GM12878 (cell line): Measurements from ENCODE around the gene EBI3. TPM values are rescaled to one million over a fixed set of nuclear protein-coding genes. Genes with fewer than 3 reads are reported as not detected.

Experiments
- ASH2L ChIP-seq: fragments of 300-600, 200-600 bp; sonication (generic); IDR thresholded peaks from 2 replicates; pipeline ENCODE4 v1.6.1; 2017; ENCODE audit warnings: low read depth, mild to moderate bottlenecking, borderline replicate concordance
- ATF3 ChIP-seq: IDR thresholded peaks from 2 replicates; pipeline ENCODE4 v1.6.1; 2011; ENCODE audit warnings: low read depth, mild to moderate bottlenecking, low read length, moderate library complexity, borderline replicate concordance; ENCODE audit errors: extremely low read depth
- CBFB ChIP-seq: IDR thresholded peaks from 2 replicates; pipeline ENCODE4 v1.6.1; 2016; ENCODE audit warnings: antibody characterized with exemption, low read depth
- CHD4 ChIP-seq: fragments of 200-600 bp; sonication (generic); IDR thresholded peaks from 2 replicates; pipeline ENCODE4 v1.6.1; 2016; ENCODE audit warnings: mild to moderate bottlenecking
- EED ChIP-seq: sonication (generic); IDR thresholded peaks from 2 replicates; pipeline ENCODE4 v1.6.1; 2016; ENCODE audit warnings: antibody characterized with exemption, low read depth
- ELK1 ChIP-seq: IDR thresholded peaks from 2 replicates; pipeline ENCODE4 v1.6.1; 2012; ENCODE audit warnings: low read depth, low read length, improper control_type of control experiment
- EZH2 ChIP-seq: IDR thresholded peaks from 2 replicates; pipeline ENCODE4 v1.6.1; 2012; ENCODE audit warnings: low read depth, mild to moderate bottlenecking, control low read depth, inconsistent platforms, low read length, borderline replicate concordance; ENCODE audit not compliant: control insufficient read depth
- IKZF2 ChIP-seq, 2 experiments: fragments of 450-650 bp; IDR thresholded peaks; 2 replicates each; pipeline ENCODE4 v1.6.1; 2017; ENCODE audit warnings: mild to moderate bottlenecking in 2 of 2, moderate library complexity in 2 of 2
- IRF3 ChIP-seq: fragments of 450-650 bp; IDR thresholded peaks from 2 replicates; pipeline ENCODE4 v1.6.1; 2014; ENCODE audit warnings: mild to moderate bottlenecking
- JUND ChIP-seq: IDR thresholded peaks from 2 replicates; pipeline ENCODE4 v1.6.1; 2012; ENCODE audit warnings: low read depth, mild to moderate bottlenecking, low read length, improper control_type of control experiment, moderate library complexity
- KLF5 ChIP-seq: fragments of 450-650 bp; IDR thresholded peaks from 2 replicates; pipeline ENCODE4 v1.6.1; 2014; ENCODE audit warnings: mild to moderate bottlenecking; ENCODE audit not compliant: partially characterized antibody
- LARP7 ChIP-seq: fragments of 450-650 bp; IDR thresholded peaks from 2 replicates; pipeline ENCODE4 v1.6.1; 2017; ENCODE audit warnings: mild to moderate bottlenecking
- NBN ChIP-seq: fragments of 450-650 bp; IDR thresholded peaks from 2 replicates; pipeline ENCODE4 v1.6.1; 2016
- NFXL1 ChIP-seq: fragments of 450-650 bp; IDR thresholded peaks from 2 replicates; pipeline ENCODE4 v1.6.1; 2017; ENCODE audit warnings: antibody characterized with exemption, mild to moderate bottlenecking, borderline replicate concordance
- POLR2AphosphoS2 ChIP-seq: IDR thresholded peaks from 2 replicates; pipeline ENCODE4 v1.6.1; 2011; ENCODE audit warnings: low read depth, mild to moderate bottlenecking, low read length, improper control_type of control experiment, moderate library complexity
- RAD21 ChIP-seq: IDR thresholded peaks from 2 replicates; pipeline ENCODE4 v1.6.1; 2011; ENCODE audit warnings: mild to moderate bottlenecking, low read depth, low read length, moderate library complexity; ENCODE audit not compliant: insufficient read depth
- RAD51 ChIP-seq: fragments of 450-650 bp; IDR thresholded peaks from 2 replicates; pipeline ENCODE4 v1.6.1; 2016; ENCODE audit warnings: moderate library complexity, mild to moderate bottlenecking, inconsistent platforms
- RELA ChIP-seq: fragments of 450-650 bp; IDR thresholded peaks from 2 replicates; pipeline ENCODE4 v1.8.0; 2014; ENCODE audit warnings: borderline replicate concordance; ENCODE audit not compliant: partially characterized antibody
- SIN3A ChIP-seq: IDR thresholded peaks from 2 replicates; pipeline ENCODE4 v1.6.1; 2012; ENCODE audit warnings: low read depth, low read length, improper control_type of control experiment
- SMARCA5 ChIP-seq: fragments of 450-650 bp; IDR thresholded peaks from 2 replicates; pipeline ENCODE4 v1.6.1; 2017; ENCODE audit warnings: mild to moderate bottlenecking
- SP1 ChIP-seq: IDR thresholded peaks from one replicate; pipeline ENCODE4 v1.6.1; 2011; ENCODE audit warnings: low read depth, low read length
- TARDBP ChIP-seq: IDR thresholded peaks from 2 replicates; pipeline ENCODE4 v1.6.1; 2016; ENCODE audit warnings: borderline replicate concordance
- YY1 ChIP-seq: IDR thresholded peaks from 2 replicates; pipeline ENCODE4 v1.6.1; 2011; ENCODE audit warnings: low read depth, mild to moderate bottlenecking, low read length
- ZNF687 ChIP-seq: fragments of 450-650 bp; IDR thresholded peaks from 2 replicates; pipeline ENCODE4 v1.6.1; 2017; ENCODE audit warnings: mild to moderate bottlenecking, moderate library complexity
- ZSCAN29 ChIP-seq: fragments of 450-650 bp; IDR thresholded peaks from 2 replicates; pipeline ENCODE4 v1.6.1; 2017; ENCODE audit warnings: mild to moderate bottlenecking, moderate library complexity
- ZZZ3 ChIP-seq: IDR thresholded peaks from 2 replicates; pipeline ENCODE4 v1.6.1; 2011; ENCODE audit warnings: low read depth; ENCODE audit not compliant: control insufficient read depth, insufficient read length
- polyA plus RNA-seq, 11 experiments: library from polyadenylated mRNA; depleted of rRNA in 4 of 11; unstranded in 6 of 11; stranded (reverse) in 5 of 11; fragments of >200 nt; fragmentation: Nextera tagmentation in 4 of 11; fragmentation: Illumina TruSeq in 1 of 11; extraction: Ambion mirVana in 4 of 11; extraction: Trizol in 1 of 11; gene quantifications; 1 replicate in 1 of 11; 2 replicates in 10 of 11; pipeline versions ENCODE4 v1.2.1 to v1.2.3, GENCODE V29; 2011 to 2016; ENCODE audit warnings: inconsistent platforms in 2 of 11, missing spikeins in 2 of 11, low read depth in 1 of 11
- total RNA-seq, 4 experiments: library from RNA; depleted of rRNA in 3 of 4; stranded (reverse); fragments of >200 nt in 3 of 4; fragmentation: Illumina TruSeq in 1 of 4; extraction: Trizol in 1 of 4; gene quantifications; 2 replicates each; pipeline versions ENCODE4 v1.2.1 to v1.2.3, GENCODE V29; 2013 to 2021

Gene EBI3
- total and polyA plus RNA-seq, 10 of the 15 experiments (the other 5 are each of a cell fraction or from before 2014, with no cell fraction given): 22.0 to 288 (median 186) TPM

GRCh38 chr19:4186087-4186993 is 43.0 kb upstream of the EBI3 start (continued):
- TF ChIP-seq EZH2: no peak
- TF ChIP-seq CHD4: no peak
- peak; percentile 82 for TF ChIP-seq SMARCA5
- TF ChIP-seq NFXL1: peak; percentile 68
- no peak for TF ChIP-seq TARDBP
- no peak for TF ChIP-seq RELA
- TF ChIP-seq LARP7: 0 out of 2 replicates have a peak, but pooled peaks have one; percentile 26
- no peak for TF ChIP-seq JUND
- TF ChIP-seq NBN: peak; percentile 42; the same call in 1 of the 2 replicates
- no peak for TF ChIP-seq ZSCAN29
- no peak for TF ChIP-seq EED
- TF ChIP-seq SIN3A: no peak
- no peak for TF ChIP-seq ZZZ3
- TF ChIP-seq ASH2L: no peak
- TF ChIP-seq RAD51: no peak
- peak; percentile 13 for TF ChIP-seq SP1
- peak; percentile 55 for TF ChIP-seq YY1
- no peak for TF ChIP-seq POLR2AphosphoS2
- TF ChIP-seq KLF5: no peak
- no peak for TF ChIP-seq IRF3
- TF ChIP-seq RAD21: peak; percentile 68
- TF ChIP-seq IKZF2 (IDR thresholded peaks at IDR 0.05): 0 out of 4 replicates have a peak, but pooled peaks of 1 of the 2 experiments have one; percentile 17
- no peak for TF ChIP-seq CBFB
- no peak for TF ChIP-seq ATF3
- TF ChIP-seq ELK1: no peak
- TF ChIP-seq ZNF687: no peak
